GM19372 (cell line): ENCODE measurements around the gene ELN.
"Not testable (repeated sequence)": the region's sequence is repeated elsewhere in the genome, so short reads cannot be mapped to it uniquely, and the experiment has no call there.

Source experiments
- ATAC-seq: cut with Tn5 transposase; IDR thresholded peaks from one replicate; pipeline ENCODE4 v1.9.1; 2021; ENCODE audit warnings: mild to moderate bottlenecking, low read depth, moderate library complexity; ENCODE audit not compliant: unreplicated experiment

Gene ELN

DNA sequence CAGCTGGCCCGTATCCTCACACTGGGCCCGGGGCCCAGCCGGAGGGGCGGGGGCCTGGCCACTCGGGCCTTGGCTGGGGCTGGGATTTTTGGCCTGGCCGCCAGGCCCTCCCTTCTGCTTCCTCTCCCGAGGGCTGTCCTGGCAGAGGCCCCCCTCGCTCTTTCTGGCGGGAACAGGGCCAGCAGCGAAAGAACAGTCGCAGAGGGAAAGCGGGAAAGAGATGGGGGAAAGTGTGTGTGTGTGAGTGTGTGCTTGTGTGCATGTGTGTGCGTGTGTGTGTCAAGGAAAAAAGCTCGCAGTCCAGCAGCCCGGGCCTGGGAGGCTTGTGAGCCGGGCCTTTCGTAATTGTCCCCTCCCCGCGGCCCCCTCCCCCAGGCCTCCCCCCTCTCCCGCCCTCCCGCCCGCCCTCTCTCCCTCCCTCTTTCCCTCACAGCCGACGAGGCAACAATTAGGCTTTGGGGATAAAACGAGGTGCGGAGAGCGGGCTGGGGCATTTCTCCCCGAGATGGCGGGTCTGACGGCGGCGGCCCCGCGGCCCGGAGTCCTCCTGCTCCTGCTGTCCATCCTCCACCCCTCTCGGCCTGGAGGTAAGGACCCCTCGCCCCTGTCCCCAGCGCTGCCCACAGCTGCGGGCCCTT, at the start of gene ELN:
Gene ELN (plus strand): TSS at position 491 of the 638 bp plus-strand sequence. CDS start 15 bp downstream, at position 506.
- no peak for ATAC-seq

- no peak for ATAC-seq
These were observed 49.1 kb upstream of the ELN start for GRCh38 chr7:73978661-73979563.

GRCh38 chr7:73979656-73980055, 48.3 kb upstream of the ELN start:
- not testable (repeated sequence) for ATAC-seq

DNA sequence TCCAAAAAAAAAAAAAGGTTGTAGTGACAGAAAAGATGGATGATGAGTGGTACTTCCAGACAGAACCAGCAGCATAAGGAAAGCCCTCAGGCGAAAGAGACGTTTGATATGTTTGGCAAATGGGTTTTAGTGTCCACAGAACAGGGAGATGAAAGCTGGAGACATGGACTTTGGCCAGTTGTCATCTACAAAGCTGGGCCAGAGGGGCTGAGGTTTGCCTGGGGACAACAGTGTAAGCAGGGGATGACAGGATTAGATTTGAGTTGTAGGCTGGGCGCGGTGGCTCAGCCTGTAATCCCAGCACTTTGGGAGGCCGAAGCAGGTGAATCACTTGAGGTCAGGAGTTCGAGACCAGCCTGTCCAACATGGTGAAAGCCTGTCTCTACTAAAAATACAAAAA, 47.8 kb upstream of the ELN start:
- ATAC-seq: no peak

DNA sequence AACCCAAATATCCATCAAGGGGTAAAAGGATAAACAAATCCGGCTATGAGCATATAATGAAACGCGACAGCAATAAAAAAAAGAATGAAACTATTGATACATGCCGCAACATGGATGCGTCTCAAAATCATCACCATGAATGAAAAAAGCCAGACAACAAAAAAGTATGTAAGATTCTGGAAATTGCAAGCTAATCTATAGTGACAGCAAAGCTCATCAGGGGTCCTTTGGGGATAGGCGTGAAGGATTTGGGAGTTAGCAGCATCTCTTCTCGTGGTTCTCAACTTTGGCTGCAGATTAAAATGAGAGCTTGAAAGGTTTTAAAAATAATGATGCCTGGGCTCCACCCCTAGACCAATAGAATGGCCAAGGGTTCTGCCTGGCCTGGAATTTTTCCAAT, 46.0 kb upstream of the ELN start:
- no peak for ATAC-seq

GRCh38 chr7:73983437-73984164, 44.4 kb upstream of the ELN start:
- ATAC-seq: no peak

- no peak for ATAC-seq
These were observed 43.3 kb upstream of the ELN start for GRCh38 chr7:73984481-73985205.

DNA sequence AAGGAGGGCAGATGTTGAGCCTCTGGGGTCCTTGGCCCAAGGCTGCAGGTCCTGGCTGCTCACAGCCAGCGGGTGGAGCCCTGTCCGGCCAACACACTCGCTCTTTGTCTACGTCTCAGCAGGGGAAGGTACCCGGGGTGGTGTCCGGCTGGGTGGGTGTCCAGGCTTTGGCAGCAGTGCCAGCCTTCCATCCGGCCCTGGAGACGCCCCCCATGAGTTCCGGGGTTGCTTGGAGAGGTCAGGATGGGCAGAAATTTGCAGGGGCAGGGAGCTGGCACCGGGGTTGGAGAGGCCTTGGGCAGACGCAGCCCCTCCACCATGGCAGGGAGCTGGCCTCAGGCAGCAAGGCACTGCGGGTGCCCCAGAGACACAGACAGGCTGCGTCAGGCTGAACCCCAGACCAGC, 42.2 kb upstream of the ELN start:
- no peak for ATAC-seq

GRCh38 chr7:73986158-73986631, 41.8 kb upstream of the ELN start:
- no peak for ATAC-seq

- ATAC-seq: no peak
These were observed 40.7 kb upstream of the ELN start for GRCh38 chr7:73987298-73987697.

- no peak for ATAC-seq
These were observed 39.8 kb upstream of the ELN start for GRCh38 chr7:73988197-73988596.

DNA sequence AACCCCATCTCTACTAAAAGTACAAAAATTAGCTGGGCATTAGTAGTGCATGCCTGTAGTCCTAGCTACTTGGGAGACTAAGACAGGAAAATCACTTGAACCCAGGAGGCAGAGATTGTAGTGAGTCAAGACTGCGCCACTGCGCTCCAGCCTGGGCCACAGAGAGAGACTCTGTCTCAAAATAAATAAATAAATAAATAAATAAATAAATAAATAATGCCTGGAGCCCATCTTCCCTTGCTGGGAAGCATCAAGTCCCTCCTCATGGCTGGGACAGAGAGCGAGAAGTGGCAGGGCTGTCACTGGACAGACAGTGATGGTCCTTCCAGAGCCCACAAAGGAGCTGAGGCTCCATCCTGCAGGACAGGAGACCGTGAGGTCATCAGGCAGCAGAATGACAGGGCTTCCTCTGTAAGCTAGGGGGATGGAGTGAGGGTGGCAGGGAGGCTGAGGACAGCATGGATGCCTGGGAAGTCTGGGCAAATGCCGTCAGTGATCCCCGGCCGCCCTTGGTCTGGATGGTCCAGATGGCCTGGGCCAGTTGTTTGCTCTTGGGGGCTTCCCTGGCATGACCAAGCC, 36.4 kb upstream of the ELN start:
- no peak for ATAC-seq

GRCh38 chr7:73992101-73992562, 35.8 kb upstream of the ELN start:
- ATAC-seq: no peak

DNA sequence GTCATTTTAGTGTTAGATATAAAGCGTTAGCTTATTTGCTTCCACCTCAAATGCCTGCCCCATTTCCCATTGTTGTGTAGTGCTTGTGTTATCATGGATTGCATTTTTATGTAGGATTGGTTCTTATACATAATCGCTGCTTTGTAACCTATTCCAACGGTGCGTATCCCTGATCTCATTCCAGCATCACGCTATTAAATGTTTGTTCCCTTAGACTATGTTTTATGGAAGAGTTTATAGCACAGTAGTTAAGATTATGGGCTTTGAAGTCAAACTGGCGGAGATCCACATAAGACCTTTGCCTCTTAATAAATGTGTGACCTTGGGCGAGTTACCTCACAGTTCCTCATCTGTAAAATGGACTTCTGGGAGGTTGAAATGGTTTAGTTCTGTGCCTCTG, 34.0 kb upstream of the ELN start:
- no peak for ATAC-seq

DNA sequence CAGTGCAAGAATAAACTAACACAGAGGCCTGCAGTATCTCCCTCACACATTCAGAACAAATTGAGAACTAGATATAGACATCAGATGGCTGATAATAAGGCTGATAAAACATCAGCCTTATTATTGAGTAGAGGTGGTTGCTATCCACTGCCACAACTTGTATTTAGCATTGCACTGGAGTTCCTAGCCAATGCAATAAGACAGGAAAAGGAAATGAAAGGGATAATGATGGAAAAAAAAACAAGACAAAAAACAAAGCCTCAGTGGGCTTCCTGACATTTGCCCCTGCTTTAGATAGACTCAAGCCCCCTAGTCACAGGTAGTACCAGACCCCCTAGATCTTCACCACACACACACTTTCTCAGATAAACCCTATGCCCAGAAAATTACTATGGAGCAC, 33.2 kb upstream of the ELN start:
- no peak for ATAC-seq

DNA sequence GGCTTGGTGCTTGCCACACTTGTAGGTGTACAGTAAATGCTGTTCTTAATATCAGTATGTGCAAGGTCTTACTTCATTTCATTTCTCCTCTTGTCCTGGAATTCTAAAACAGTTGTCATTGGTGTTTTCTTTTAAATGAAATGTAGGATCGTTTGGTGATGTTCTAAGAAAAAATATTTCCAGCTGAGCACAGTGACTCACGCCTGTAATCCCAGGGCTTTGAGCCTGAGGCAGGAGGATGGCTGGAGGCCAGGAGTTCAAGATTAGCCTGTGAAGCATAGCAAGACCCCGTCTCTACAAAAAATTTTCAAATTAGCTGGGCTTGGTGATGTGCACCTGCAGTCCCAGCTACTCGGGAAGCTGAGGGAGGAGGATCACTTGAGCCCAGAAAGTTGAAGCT, 32.6 kb upstream of the ELN start:
- ATAC-seq: no peak

DNA sequence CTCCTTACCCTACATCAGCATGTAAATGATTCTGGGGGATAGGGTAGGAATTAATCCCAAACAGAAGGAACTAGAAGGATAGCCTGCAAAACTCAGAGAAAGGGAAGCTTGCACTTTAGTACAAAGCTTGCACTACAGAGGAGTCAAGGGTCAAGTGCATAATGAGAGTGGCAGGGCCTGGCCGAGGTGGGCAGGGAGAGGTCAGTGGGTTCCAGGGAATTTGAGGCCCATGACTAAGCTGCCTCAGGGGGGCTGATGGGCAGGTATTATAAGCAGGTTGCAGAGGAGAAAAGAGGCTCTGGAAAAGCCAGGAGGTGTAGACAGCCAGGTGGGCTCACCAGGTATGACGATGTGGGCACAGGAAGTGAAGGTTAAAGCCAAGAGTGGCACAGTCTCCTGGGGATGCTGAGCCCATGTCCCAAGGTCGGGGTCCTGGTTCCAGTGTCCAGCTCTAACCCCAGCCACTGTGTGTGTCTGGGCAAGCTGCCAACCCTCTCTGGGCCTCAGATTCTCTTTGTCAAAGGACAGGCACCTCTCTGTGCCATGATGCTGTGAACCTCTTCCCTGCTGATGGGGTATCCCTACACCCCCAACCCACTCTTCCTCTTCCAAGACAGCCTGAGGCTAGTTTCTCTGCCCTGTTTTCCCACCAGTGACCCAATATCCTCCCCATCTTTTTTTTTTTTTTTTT, 32.0 kb upstream of the ELN start:
- ATAC-seq: no peak

GRCh38 chr7:73997056-73997455, 30.9 kb upstream of the ELN start:
- ATAC-seq: no peak

GRCh38 chr7:73999664-74000435, 28.1 kb upstream of the ELN start:
- ATAC-seq: no peak
